Measurements from ENCODE around the gene CKLF. TPM values are rescaled to one million over a fixed set of nuclear protein-coding genes. Genes with fewer than 3 reads are reported as not detected.

Gene CKLF
- total RNA-seq, 1 donor from 2014 or later: 36.3 TPM

DNA sequence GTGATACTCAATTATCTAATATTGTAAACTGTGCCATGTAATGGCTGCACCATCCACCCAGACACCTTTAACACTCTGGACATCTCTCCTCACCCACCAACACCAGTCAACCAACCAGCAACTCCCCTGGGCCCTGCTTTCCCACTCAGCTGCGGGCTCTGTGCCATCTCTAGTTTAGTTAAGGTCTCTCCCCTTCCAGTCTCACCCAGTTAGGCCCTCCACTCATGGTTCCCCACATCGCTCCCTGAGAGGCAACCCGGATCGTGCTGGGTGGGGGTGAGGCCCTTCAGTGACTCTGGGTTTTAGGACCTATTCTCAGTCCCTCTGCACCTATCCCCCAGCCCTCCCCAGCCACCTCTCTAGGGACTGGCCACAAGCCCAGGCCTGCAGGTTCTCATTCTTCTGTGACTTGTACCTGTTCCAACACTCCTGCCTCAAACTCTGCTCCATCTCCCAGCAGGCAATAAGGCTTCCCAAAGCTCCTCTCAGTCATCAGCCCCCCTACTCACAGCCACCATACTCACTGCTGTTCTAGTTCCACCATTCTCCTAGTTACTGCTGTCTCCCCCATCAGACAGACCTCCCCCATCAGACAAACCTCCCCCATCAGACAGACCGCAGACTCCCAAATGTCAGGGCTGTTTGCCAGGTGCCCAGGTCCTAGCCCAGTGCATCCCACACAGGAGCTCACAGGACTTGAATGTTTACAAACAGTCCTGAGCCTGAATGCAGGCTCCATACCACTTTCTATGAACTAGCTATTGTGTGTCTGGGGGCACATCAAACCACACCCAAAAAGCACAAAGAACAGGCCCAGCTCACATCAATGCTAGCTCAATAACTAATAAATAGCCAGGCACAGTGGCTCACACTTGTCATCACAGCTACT, 5.0 kb upstream of the CKLF start:
- Mint-ChIP-seq H3K4me1 (ENCODE audit: unreplicated experiment) (peaks cover 36% of the 10 kb centered on the region), H3K9me3 (peaks cover 2% of the 10 kb centered on the region), H3K36me3 (peaks cover 8% of the 10 kb centered on the region), H3K4me3 (peak overlapping the region; percentile 84), H3K27me3 (no peaks in the 10 kb centered on the region), H3K27ac (peak overlapping the region; percentile 24)
- no peak for DNase-seq (ENCODE audit: extremely low spot score, unreplicated experiment)
- TF ChIP-seq CTCF (conservative IDR thresholded peaks at IDR 0.05): no peak

DNA sequence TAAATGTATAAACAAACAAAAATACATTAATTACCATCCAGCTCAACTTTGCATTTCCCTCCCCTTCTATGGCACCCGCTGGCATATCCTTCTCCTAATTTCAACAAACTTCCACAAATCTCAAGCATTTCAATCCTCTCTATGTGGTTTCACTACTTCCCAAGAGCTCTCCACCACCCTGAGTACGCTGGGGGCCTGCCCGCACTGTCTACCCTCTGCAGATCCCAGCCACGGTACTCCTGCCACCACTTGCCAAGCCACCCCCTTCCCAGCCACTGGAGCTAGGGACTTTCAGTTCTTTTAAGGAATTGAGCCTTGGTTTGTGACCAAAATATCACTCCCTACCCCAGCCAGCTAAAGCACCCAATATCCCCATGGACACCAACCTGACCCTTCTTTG, 4.3 kb upstream of the CKLF start:
- H3K4me1 Mint-ChIP-seq (ENCODE audit: unreplicated experiment): peaks cover 40% of the 10 kb centered on the region
- H3K4me3 Mint-ChIP-seq: peak overlapping the region; percentile 84
- no peaks in the 10 kb centered on the region for H3K27me3 Mint-ChIP-seq
- peaks cover 4% of the 10 kb centered on the region for H3K9me3 Mint-ChIP-seq
- no peak for TF ChIP-seq CTCF (conservative IDR thresholded peaks at IDR 0.05)
- H3K36me3 Mint-ChIP-seq: peaks cover 11% of the 10 kb centered on the region
- no peak for DNase-seq (ENCODE audit: extremely low spot score, unreplicated experiment)
- peak overlapping the region; percentile 24 for H3K27ac Mint-ChIP-seq

- Mint-ChIP-seq H3K4me1 (ENCODE audit: unreplicated experiment) (peaks cover 44% of the 10 kb centered on the region), H3K4me3 (peak overlapping the region; percentile 84), H3K27ac (peak overlapping the region; percentile 32), H3K36me3 (peaks cover 18% of the 10 kb centered on the region), H3K27me3 (no peaks in the 10 kb centered on the region), H3K9me3 (peaks cover 4% of the 10 kb centered on the region)
- no peak for TF ChIP-seq CTCF (conservative IDR thresholded peaks at IDR 0.05)
- DNase-seq (ENCODE audit: extremely low spot score, unreplicated experiment): no peak
These were observed 3.5 kb upstream of the CKLF start for GRCh38 chr16:66548868-66549267.

DNA sequence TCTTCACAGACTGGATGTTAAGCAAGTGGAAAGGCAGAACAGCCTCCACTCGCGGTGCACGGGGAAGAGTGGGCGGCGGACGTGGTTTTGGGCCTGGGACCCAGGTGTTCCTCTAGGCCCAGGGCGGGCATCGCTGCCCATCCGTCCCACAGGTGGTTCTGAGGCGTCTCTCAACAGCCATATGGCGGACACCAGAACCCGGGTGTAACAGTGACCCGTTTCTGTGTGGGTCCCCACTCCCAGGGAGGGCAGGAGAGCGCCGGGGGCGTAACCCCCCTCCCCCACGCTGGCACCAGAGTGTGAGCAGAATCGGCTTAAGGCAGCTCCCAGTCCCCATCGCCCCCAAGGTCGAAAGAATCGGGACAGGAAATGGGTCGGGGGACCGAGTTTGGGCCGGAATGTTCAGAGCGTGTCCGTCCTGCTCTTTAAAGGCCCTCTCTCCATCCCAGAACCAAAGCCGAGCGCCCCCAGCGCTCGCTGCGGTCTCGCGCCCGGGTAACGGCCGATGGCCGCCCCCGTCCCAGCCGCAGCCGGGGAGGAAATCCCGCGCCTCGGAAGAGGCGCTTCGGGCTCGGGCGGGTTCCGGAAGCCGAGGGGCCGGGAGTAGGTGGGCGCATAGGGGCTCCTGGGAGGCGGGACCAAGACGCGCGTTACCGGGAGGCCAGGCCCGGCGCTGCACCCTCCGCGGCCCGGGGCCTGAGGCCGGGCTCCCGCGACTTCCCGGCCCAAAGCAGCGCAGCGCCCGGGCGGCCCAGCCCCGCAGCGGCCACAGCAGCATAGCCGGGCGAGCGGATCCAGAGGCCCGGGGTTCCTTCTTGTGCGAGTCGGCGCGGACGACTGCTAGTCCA, 2.9 kb upstream of the CKLF start, which contains the start of gene TK2:
Gene TK2 (minus strand): TSS at position 839 of the 848 bp plus-strand sequence. CDS start 61 bp downstream, at position 778.
- H3K9me3 Mint-ChIP-seq: peaks cover 4% of the 10 kb centered on the region
- peak; percentile 82 for DNase-seq (ENCODE audit: extremely low spot score, unreplicated experiment)
- H3K27ac Mint-ChIP-seq: peak within 1 kb of the TSS; percentile 87
- peaks cover 22% of the 10 kb centered on the region for H3K36me3 Mint-ChIP-seq
- peak within 1 kb of the TSS; percentile 90 for H3K4me3 Mint-ChIP-seq
- peaks cover 48% of the 10 kb centered on the region for H3K4me1 Mint-ChIP-seq (ENCODE audit: unreplicated experiment)
- no peaks in the 10 kb centered on the region for H3K27me3 Mint-ChIP-seq
- peak; percentile 37 for TF ChIP-seq CTCF (conservative IDR thresholded peaks at IDR 0.05)

- Mint-ChIP-seq H3K9me3 (peaks cover 4% of the 10 kb centered on the region), H3K27me3 (no peaks in the 10 kb centered on the region), H3K27ac (peak overlapping the region; percentile 88), H3K36me3 (peaks cover 25% of the 10 kb centered on the region), H3K4me1 (ENCODE audit: unreplicated experiment) (peaks cover 58% of the 10 kb centered on the region), H3K4me3 (peak overlapping the region; percentile 94)
- no peak for DNase-seq (ENCODE audit: extremely low spot score, unreplicated experiment)
- TF ChIP-seq CTCF (conservative IDR thresholded peaks at IDR 0.05): peak; percentile 67
These were observed 1.0 kb upstream of the CKLF start for GRCh38 chr16:66551348-66551759.

All from type B pancreatic cell (in vitro differentiated cells).